HG03571 (cell line): Measurements from ENCODE around the gene NUP98.
"Not testable (repeated sequence)": the region's sequence is repeated elsewhere in the genome, so short reads cannot be mapped to it uniquely, and the experiment has no call there.

Experiments used
- ATAC-seq: cut with Tn5 transposase; IDR thresholded peaks from one replicate; pipeline ENCODE4 v1.9.1; 2021; ENCODE audit not compliant: unreplicated experiment

The NUP98 gene

DNA sequence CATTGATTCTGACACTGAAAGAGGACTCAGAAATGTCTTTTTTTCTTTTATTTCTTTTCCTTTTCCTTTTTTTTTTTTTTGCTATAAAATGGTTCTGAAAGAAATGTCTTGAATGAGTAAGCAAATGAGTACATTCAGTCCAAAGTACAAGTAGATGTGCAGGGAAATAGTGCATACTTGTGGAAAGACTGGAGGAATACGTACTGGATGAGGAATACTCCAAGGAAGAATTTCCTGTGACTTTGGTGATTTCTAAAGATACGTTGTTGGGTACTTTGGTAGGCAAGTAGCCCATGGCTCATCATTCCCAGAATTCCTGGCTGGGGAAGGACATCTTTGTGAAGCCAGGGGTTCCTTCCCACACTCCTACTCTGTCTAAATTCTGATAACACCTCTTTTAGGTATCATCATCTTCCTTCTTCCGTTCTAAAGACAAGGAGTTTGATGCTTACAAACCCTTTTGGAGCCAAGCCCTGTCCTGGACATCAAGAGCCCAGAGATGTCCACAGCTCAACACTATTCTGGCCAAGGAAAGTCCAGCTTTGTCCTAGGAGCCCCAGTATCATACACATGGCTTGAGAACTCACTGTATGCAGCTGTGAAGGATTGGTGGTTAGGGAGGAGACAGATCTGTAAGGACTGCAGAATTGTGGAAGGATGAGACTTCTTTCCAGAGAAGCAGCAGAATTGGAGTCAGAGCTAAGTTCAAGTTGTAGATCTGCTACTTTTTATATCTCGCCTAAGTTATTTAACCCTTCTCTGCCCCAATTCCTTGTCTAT, 4.8 kb upstream of the NUP98 start:
- no peak for ATAC-seq

DNA sequence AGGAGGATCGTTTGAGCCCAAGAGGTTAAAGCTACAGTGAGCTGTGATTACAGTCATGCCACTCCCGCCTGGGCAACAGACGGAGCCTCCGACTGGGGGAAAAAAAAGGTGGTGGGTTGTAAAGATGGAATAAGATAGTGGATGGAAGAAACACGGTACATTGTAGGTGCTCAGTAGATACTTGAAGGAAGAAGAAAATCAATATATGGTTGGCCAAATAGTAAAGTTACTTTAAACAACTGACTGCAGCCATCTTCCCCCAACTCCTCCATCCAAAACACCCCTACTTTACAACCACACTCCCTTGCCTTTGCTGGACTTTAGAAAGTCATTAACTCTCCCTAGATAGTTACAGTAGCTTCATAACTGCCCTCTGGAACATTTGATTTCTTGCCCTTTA, 2.5 kb upstream of the NUP98 start:
- no peak for ATAC-seq

DNA sequence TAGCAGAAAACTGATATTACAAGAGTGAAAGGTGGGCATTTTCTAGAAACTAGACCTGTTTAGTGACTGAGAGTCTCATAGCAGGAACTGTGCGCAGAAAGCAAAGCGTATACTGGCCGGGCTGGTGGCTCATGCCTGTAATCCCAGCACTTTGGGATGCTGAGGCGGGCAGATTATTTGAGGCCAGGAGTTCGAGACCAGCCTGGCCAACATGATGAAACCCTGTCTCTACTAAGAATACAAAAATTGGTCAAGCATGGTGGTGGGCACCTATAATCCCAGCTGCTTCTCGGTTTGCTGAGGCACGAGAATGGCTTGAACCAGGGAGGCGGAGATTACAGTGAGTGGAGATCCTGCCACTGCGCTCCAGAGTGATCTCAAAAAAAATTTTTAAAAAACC, 1.8 kb upstream of the NUP98 start:
- no peak for ATAC-seq

DNA sequence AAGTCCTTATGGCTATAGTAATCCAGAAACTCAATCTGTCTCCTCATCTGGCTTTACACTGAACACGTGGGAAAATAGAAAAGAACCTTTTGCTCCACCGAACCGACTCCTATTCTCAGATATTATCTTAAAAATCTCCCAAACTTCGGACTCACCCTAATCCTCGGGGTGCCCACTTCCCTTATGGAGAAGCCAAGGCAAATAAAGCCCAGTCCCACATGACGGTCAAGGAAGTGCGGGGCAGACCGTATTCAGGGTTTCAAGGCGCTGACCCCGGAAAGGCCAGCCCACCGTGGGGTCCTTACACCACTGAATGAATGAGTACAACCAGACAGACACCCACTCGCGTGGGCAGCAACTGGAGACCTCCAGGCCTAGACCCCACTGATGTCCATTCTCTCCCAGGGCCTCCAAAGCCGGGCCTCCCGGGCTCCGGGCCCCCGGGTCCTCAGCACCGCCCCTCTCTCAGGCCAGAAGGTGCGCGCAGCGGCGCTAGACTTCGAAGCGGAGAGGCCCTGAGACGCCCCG, 489 bp downstream of the NUP98 start:
- ATAC-seq = peak; percentile 33

DNA sequence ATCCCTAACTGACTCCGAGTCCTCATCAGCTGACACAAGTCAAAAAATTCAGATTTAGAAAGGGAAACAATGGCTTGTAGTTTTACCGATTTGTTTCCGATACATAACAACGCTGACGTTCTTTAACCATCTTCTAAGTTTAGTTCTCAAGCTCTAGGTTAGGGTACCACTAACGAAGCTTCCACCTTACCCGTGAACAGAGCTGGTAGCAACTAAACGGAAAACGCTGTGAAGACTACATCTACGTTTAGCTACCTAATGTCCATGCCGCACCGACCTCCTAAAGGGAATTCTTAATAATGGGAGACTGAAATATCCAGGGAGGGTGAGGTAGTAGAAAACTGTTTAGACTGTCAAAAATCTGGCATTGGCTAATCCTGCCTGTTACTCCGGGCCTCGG, 1.0 kb downstream of the NUP98 start:
- no peak for ATAC-seq

DNA sequence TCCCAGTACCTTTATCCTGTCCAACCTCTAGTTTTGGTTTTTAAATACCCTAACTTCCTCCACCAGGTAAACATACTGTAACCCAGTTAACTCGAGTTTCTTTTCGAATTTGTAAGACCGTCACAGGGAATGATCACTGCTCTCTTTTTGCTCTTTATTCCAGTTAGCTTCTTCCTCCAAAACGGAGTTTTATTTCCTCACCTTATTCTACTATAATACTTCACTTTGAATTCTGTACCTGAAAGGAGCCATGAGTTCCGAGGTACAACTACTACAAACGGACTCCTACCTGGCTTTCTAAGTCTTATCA, 1.4 kb downstream of the NUP98 start:
- ATAC-seq = no peak

DNA sequence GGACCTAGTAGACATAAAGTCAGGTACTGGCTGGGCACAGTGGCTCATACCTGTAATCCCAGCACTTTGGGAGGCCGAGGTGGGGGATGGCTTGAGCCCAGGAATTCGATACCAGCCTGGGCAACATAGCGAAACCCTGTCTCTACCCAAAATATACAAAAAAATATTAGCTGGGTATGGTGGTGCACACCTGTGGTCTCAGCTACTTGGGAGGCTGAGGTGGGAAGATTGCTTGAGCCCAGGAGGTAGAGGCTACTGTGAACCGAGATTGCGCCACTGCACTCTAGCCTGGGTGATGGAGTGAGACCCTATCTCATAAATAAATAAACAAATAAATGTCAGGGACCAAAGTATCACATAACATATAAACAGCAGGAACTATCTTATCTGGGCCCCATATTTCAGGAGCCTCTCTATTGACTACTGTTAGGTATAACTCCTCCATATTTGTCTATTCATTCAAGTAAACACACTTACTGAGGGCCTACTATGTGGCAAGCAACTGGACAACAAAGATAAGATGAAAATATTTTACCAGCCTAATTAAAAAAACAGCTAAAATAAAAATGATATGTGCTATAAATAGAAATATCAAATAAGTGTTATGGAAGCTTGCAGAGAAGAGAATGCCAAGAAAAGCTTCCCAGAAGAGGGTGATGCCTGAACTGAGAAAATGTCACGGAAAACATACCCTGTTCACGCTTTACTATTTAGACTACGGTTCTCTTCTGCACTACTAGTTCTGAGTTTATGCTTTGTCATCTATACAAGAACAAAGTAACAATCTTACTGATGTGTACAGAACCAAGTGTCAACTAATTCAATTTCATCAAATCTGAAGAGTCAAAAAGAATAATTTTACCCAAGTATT, 2.0 kb downstream of the NUP98 start:
- no peak for ATAC-seq

DNA sequence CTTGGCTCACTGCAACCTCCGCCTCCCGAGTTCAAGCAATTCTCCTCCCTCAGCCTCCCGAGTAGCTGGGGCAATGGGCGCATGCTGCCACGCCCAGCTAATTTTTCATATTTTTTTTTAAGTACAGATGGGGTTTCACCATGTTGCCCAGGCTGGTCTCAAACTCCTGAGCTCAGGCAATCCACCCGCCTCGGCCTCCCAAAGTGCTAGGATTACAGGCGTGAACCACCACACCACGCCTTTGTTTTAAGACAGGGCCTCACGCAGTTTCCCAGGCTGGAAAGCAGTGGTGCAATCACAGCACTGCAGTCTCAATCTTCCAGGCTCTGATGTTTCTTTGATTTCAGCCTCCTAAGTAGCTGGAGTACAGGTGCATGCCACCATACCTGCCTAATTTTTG, 3.0 kb downstream of the NUP98 start:
- not testable (repeated sequence) for ATAC-seq

DNA sequence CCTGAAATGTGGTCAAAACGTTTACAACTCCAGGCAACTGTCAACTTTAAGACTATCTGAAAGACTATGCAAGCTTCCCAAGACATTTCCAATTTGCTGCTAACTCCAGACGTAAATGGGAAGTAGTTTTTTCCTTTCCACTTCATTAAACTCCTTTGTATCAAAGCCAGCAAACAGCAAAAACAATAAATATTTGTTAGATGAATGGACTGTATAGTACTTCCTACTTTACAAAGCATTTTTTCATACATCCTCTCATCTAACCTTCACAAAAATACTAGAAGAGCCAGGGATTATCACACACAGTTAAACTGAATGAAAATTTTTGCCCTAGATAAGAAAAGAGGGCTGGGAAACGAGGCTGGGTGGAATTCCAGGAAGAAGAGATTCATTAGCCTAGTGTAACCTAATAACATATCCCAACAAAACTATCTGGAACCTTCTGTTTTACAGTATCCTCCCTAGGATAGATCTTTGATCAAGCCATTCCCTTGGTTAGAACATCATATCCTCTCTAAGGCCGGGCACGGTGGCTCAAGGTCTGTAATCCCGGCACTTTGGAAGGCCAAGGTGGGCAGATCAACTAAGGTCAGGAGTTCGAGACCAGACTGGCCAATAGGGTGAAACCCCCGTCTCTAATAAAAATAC, 10.4 kb downstream of the NUP98 start:
- no peak for ATAC-seq

DNA sequence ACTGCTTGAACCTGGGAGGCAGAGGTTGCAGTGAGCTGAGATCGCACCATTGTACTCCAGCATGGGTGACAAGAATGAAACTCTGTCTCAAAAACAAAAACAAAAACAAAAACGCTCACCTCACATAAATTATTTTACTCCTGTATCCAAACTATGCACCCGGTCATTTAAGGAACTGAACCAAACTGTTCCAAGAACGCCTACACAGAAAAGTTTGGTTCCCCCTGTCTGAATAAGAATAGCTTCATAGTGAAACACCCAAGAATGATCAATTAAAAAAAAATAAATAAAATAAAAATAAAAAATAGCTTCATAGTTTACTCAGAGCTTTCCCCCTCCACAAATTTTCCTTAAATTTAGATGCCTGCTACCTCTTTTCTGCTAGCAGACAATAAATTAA, 13.7 kb downstream of the NUP98 start:
- no peak for ATAC-seq

DNA sequence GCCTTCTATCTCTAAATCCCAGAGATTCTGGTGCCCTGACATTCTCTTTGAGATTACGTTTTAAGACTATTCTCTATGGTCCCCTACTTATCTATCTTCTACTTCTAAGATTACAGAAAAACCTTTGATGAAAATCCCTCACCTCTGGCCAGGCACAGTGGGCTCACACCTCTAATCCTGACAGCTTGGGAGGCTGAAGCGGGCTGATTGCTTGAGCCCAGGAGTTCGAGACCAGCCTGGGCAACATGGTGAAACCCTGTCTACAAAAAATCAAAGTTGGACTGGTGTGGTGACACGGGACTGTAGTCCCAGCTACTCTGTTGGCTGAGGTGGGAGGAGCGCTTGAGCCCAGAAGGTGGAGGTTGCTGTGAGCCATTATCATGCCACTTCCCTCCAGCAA, 14.4 kb downstream of the NUP98 start:
- ATAC-seq = no peak

DNA sequence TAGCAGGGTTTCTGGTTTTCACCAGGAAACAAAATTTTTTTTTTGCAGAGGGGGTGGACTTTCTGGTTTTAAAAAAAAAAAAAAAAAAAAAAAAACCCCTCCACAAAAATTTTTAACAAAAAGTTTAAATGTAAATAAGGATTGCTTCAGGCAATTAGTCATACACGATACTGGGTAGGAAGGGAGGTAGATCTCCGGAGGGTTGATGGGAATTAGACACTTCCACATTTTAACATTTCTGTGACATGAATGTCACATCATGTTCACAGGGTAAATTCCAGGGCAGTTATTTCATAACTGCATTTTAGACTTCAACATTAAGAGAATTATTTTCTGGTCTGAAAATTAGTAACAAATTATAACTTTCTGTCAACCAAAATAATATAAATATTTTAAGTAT, 15.9 kb downstream of the NUP98 start:
- ATAC-seq = no peak

DNA sequence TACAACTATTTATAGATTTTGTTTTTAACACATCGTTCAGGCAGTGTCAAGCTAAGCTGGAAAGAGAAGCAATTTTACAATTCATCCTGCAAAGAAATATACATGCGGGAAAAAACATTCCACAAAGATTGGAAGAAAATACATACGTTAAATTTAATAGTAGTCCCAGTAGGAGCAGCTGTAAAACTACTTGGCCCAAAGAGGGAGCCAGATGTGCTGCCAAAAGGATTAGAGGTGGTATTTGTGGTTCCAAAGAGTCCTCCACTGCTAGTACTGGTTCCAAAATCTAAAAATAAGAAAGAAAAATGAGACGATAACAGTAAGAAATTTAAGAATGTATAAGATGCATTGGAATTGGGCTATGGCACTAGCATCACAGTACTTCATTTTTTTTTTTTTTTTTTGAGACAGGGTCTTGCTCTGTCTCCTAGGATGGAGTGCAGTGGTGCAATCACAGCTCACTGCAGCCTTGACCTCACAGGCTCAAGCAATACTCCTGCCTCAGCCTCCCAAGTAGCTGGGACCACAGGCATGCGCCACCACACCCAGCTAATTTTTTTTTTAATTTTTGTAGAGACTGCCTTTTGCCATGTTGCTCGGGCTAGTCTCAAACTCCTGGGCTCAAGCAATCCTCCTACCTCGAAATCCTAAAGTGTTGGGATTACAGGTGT, 21.5 kb downstream of the NUP98 start:
- no peak for ATAC-seq

DNA sequence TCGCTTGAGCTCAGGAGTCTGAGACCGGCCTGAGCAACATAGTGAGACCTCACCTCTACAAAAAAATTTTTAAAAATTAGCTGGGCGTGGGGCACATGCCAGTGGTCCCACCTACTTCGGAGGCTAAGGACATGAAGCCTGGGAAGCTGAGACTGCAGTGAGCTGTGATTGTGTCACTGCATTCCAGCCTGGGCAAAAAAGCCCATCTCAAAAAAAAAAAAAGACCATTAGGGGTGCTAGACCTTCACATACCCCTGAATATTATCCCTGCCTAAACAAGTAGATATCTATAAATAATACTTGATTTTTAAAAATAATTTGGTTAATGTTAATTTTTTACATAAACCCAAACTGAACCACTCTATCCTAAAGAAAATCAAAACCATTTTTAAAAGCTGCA, 24.2 kb downstream of the NUP98 start:
- no peak for ATAC-seq

DNA sequence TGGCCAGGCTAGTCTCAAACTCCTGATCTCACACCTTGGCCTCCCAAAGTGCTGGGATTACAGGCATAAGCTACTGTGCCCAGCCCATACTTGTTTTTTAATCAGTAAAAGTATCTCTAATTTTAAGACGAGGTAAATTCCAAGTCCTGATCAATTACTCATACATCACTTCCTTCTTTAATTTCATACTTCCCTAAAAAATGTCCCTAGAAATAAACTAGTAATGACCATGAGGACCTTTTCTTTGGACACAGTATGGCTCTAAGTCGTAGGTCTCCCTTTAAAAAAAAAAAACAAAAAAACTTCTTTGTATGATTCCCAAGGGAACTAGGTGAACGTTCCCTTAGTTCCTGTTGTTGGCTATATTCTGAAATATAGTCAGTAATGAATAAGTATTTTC, 29.8 kb downstream of the NUP98 start:
- ATAC-seq = no peak

DNA sequence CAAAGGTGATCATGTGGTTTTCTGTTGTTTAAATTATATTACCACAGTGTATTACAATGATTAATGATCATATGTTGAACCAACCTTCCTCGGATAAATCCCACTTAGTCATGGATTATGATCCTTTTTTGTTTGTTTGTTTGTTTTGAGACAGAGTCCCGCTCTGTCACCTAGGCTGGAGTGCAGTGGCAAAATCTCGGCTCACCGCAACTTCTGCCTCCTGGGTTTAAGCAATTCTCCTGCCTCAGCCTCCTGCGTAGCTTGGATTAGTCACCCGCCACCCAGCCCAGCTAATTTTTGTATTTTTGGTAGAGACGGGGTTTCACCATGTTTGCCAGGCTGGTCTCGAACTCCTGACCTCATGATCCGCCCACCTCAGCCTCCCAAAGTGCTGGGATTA, 30.5 kb downstream of the NUP98 start:
- not testable (repeated sequence) for ATAC-seq

DNA sequence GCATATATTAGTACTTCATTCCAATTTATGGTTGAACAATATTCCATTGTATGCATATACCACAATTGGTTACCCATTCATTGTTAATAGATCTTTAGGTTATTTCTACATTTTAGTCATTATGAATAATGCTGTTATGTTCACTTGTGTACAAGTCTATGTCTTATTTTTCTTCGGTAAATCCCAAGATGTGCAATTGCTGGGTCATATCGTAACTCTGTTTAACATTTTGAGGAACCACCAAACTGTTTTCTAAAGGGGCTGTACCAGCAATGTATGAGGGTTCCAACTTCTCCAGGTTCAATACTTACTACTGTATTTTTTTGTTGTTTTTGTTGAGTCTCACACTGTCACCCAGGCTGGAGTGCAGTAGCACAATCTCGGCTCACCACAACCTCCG, 33.1 kb downstream of the NUP98 start:
- no peak for ATAC-seq

DNA sequence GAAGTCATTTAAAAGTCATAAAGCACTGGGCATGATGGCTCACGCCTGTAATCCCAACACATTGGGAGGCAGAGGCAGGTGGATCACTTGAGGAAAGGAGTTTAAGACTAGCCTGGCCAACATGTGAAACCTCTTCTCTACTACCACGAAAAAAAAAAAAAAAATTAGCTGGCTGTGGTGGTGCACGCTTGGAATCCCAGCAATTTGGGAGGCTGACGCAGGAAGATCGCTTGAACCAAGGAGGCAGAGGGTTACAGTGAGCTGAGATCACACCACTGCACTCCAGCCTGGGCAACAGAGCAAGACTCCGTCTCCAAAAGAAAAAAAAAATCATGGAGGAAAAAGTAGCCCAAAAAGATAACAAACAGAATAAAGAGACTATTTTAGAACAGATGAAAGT, 42.2 kb downstream of the NUP98 start:
- no peak for ATAC-seq

DNA sequence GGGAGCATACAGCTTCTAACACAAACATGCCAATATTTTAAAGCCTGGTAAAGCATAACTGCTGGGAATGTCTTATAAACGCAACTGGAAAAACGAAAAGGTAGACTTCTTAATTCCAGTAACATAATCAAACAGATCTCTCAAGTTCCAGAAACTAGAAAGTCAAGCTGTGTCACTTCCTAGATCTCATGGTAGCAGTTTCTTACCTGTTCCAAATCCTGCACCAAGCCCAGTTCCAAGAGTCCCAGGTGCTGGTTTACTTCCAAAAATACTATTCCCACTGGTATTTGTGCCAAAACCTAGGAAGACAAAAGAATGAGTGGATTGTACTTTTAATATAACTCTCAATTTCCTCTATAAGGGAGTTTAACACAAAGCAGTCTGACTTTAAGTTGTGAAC, 44.2 kb downstream of the NUP98 start:
- no peak for ATAC-seq

DNA sequence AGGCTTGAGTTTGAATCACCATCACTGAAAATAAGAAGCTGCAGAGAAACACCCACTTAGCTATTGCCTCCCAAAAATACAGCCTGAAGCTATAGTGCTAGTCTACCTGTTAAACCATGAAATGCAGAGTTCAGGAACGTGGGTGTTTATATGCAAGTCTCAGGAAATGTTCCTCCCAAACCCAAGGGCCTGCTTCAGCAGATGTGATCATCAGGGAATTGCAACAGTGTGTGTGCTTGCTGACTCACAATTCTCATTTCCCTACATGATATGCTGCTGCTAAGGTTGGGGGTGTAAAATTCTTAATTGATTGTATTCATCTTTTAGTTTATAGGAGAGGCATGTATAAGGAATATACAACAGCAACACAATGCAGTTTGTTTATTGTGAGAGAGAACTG, 49.6 kb downstream of the NUP98 start:
- ATAC-seq = no peak

DNA sequence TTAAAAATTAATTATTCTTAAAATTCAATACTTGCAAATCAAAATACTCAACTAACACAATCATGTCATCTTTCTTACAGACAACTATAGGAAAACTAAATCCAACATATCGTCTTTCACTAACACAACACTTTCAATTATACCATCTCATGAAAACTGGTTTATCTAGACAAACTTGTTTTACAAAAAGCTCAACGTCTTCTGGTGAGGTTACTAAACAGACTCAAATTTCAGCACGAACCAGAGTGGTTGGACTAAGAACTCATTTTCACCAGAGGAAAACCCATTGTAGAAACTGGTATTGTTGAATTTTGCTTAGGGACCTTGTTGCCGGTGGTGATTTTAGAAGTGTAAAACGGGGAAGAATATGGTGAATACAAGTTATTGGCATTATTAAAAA, 52.2 kb downstream of the NUP98 start:
- ATAC-seq = no peak
